H1 (cell line): ENCODE data around the gene CCNI. TPM values are rescaled to one million over a fixed set of nuclear protein-coding genes. Genes with fewer than 3 reads are reported as not detected.

ENCODE experiments used
- polyA plus RNA-seq, 7 experiments: library from polyadenylated mRNA; depleted of rRNA in 3 of 7; stranded (reverse) in 5 of 7; unstranded in 2 of 7; fragments of >200 nt in 5 of 7; fragments of 200-250 nt in 2 of 7; gene quantifications; 1 replicate in 5 of 7; 2 replicates in 1 of 7; 4 replicates in 1 of 7; pipeline versions ENCODE4 v1.2.1 to v1.2.3, GENCODE V29; 2011 to 2013; ENCODE audit warnings: missing spikeins in 2 of 7, mixed read lengths in 2 of 7
- total RNA-seq: library from RNA; stranded (reverse); fragmentation: NEBNext Ultra II Directional; extraction: Animal tissue kit (Norgen Biotek cat#: 25700); gene quantifications from 2 replicates; pipeline ENCODE4 v1.2.1, GENCODE V29; 2021
- TF ChIP-seq, protein P1 (sequence below): fragments of 300-600 bp; sonication (generic); IDR thresholded peaks from 2 replicates; pipeline ENCODE4 v1.7.1; 2012; ENCODE audit warnings: low read length, moderate library complexity, mild to moderate bottlenecking, inconsistent platforms; ENCODE audit not compliant: insufficient replicate concordance

CCNI gene
- total and polyA plus RNA-seq, 2 of the 8 experiments (the other 6 are each of a cell fraction or from before 2014, with no cell fraction given): 97.8 to 234 TPM

DNA sequence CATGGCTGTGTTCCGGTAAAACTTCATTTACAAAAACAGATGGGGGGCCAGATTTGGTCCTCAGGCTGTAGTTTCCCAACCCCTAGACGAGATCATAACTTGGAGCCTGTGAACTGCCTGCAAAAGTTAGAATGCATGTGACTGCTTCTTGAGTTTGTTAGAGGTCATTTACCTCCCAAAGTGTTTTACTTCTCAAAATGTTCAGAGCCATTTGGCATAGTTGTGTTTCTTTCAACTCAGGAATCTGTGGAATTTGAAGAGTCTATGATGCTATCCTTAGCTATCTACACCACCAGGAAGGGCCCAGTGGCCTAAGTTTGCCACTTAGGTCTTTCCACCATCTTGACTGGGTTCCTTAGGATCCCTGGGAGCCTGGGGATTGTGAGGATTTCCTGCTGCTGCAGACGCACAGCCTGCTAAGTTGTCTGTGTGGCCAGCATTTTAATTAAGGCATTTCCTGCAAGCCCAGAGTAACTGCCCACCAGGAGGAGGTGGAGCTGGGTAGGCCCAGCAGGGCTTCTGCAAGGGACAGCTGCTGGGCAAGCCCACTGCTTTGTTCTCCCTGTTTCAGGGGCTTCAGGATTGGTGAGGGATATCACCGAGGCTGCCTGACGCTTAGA lies 53.1 kb downstream of the CCNI start (continued):
- TF ChIP-seq, protein P1, sequence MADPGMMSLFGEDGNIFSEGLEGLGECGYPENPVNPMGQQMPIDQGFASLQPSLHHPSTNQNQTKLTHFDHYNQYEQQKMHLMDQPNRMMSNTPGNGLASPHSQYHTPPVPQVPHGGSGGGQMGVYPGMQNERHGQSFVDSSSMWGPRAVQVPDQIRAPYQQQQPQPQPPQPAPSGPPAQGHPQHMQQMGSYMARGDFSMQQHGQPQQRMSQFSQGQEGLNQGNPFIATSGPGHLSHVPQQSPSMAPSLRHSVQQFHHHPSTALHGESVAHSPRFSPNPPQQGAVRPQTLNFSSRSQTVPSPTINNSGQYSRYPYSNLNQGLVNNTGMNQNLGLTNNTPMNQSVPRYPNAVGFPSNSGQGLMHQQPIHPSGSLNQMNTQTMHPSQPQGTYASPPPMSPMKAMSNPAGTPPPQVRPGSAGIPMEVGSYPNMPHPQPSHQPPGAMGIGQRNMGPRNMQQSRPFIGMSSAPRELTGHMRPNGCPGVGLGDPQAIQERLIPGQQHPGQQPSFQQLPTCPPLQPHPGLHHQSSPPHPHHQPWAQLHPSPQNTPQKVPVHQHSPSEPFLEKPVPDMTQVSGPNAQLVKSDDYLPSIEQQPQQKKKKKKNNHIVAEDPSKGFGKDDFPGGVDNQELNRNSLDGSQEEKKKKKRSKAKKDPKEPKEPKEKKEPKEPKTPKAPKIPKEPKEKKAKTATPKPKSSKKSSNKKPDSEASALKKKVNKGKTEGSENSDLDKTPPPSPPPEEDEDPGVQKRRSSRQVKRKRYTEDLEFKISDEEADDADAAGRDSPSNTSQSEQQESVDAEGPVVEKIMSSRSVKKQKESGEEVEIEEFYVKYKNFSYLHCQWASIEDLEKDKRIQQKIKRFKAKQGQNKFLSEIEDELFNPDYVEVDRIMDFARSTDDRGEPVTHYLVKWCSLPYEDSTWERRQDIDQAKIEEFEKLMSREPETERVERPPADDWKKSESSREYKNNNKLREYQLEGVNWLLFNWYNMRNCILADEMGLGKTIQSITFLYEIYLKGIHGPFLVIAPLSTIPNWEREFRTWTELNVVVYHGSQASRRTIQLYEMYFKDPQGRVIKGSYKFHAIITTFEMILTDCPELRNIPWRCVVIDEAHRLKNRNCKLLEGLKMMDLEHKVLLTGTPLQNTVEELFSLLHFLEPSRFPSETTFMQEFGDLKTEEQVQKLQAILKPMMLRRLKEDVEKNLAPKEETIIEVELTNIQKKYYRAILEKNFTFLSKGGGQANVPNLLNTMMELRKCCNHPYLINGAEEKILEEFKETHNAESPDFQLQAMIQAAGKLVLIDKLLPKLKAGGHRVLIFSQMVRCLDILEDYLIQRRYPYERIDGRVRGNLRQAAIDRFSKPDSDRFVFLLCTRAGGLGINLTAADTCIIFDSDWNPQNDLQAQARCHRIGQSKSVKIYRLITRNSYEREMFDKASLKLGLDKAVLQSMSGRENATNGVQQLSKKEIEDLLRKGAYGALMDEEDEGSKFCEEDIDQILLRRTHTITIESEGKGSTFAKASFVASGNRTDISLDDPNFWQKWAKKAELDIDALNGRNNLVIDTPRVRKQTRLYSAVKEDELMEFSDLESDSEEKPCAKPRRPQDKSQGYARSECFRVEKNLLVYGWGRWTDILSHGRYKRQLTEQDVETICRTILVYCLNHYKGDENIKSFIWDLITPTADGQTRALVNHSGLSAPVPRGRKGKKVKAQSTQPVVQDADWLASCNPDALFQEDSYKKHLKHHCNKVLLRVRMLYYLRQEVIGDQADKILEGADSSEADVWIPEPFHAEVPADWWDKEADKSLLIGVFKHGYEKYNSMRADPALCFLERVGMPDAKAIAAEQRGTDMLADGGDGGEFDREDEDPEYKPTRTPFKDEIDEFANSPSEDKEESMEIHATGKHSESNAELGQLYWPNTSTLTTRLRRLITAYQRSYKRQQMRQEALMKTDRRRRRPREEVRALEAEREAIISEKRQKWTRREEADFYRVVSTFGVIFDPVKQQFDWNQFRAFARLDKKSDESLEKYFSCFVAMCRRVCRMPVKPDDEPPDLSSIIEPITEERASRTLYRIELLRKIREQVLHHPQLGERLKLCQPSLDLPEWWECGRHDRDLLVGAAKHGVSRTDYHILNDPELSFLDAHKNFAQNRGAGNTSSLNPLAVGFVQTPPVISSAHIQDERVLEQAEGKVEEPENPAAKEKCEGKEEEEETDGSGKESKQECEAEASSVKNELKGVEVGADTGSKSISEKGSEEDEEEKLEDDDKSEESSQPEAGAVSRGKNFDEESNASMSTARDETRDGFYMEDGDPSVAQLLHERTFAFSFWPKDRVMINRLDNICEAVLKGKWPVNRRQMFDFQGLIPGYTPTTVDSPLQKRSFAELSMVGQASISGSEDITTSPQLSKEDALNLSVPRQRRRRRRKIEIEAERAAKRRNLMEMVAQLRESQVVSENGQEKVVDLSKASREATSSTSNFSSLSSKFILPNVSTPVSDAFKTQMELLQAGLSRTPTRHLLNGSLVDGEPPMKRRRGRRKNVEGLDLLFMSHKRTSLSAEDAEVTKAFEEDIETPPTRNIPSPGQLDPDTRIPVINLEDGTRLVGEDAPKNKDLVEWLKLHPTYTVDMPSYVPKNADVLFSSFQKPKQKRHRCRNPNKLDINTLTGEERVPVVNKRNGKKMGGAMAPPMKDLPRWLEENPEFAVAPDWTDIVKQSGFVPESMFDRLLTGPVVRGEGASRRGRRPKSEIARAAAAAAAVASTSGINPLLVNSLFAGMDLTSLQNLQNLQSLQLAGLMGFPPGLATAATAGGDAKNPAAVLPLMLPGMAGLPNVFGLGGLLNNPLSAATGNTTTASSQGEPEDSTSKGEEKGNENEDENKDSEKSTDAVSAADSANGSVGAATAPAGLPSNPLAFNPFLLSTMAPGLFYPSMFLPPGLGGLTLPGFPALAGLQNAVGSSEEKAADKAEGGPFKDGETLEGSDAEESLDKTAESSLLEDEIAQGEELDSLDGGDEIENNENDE: no peak
